HG02642 (cell line): ENCODE measurements around the gene DIS3L2.

Experiments
- ATAC-seq: cut with Tn5 transposase; IDR thresholded peaks from one replicate; pipeline ENCODE4 v1.9.1; 2021; ENCODE audit warnings: mild to moderate bottlenecking; ENCODE audit not compliant: unreplicated experiment, poor library complexity

Gene DIS3L2

GRCh38 chr2:232042911-232043574, 81.5 kb downstream of the DIS3L2 start:
- no peak for ATAC-seq

GRCh38 chr2:232043966-232044365, 82.5 kb downstream of the DIS3L2 start:
- ATAC-seq, result no peak

GRCh38 chr2:232049350-232049749, 87.8 kb downstream of the DIS3L2 start:
- ATAC-seq, result no peak

GRCh38 chr2:232052591-232052990, 91.1 kb downstream of the DIS3L2 start:
- no peak for ATAC-seq

GRCh38 chr2:232053777-232054176, 92.3 kb downstream of the DIS3L2 start:
- ATAC-seq, result no peak

GRCh38 chr2:232058063-232058877, 96.8 kb downstream of the DIS3L2 start:
- no peak for ATAC-seq

GRCh38 chr2:232058931-232059330, 97.4 kb downstream of the DIS3L2 start:
- no peak for ATAC-seq

GRCh38 chr2:232061265-232061664, 99.8 kb downstream of the DIS3L2 start:
- ATAC-seq, result no peak

- ATAC-seq, result no peak
Observed at GRCh38 chr2:232073026-232073425, 111.5 kb downstream of the DIS3L2 start.

GRCh38 chr2:232073699-232074098, 112.2 kb downstream of the DIS3L2 start:
- no peak for ATAC-seq

GRCh38 chr2:232075080-232075479, 113.6 kb downstream of the DIS3L2 start:
- no peak for ATAC-seq

- ATAC-seq, result no peak
Observed at GRCh38 chr2:232075859-232076258, 114.3 kb downstream of the DIS3L2 start.

GRCh38 chr2:232076272-232076671, 114.8 kb downstream of the DIS3L2 start:
- no peak for ATAC-seq

GRCh38 chr2:232076736-232077135, 115.2 kb downstream of the DIS3L2 start:
- ATAC-seq, result no peak

- no peak for ATAC-seq
Observed at GRCh38 chr2:232085164-232085563, 123.7 kb downstream of the DIS3L2 start.

- no peak for ATAC-seq
Observed at GRCh38 chr2:232085826-232086425, 124.4 kb downstream of the DIS3L2 start.

- ATAC-seq, result no peak
Observed at GRCh38 chr2:232088771-232089170, 127.3 kb downstream of the DIS3L2 start.

GRCh38 chr2:232094201-232094600, 132.7 kb downstream of the DIS3L2 start:
- ATAC-seq, result no peak

GRCh38 chr2:232094883-232095282, 133.4 kb downstream of the DIS3L2 start:
- ATAC-seq, result no peak

GRCh38 chr2:232097260-232097659, 135.7 kb downstream of the DIS3L2 start:
- no peak for ATAC-seq

GRCh38 chr2:232097758-232098157, 136.2 kb downstream of the DIS3L2 start:
- ATAC-seq, result no peak
